ENCODE measurements around the gene PCYT1B.
"Not testable (repeated sequence)": the region's sequence is repeated elsewhere in the genome, so short reads cannot be mapped to it uniquely, and the experiment has no call there.

Gene PCYT1B

DNA sequence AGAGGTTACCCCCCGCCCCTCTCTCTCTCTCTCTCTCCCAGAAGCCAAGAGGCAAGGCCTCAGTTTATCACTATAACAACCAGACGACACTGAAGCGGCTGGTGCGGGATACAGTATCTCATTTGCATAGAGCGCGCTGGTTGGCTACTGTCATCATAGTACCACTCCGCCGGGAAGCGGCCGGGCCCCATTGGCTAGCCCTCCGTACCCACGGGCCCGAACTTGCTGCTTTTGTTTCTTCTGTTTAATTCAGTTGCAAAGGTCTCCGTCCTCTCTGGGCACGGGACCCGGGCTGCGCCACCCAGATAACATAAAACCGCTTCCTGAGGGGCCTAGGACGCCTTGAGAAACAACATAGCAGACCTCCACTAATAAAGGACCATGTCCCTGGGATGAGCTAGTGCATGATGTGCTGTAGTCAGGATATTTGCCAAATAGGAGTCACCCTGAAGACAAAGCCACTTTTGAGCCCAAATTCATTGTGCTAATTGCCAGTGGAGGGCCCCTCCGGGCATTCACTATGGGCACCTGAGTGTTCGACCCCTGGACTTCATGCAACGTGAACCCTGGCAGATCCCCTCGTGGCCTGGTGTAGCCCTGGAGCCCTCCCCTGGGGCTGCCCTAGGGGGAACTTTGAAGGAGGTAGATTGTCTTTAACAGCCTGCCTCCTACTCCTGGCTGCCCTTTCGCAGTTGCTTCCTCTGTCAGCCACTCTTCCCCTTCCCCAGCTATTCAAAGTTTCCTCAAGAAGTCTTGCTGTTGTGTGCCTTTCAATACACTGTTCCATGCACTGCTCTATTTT lies at the start of gene PCYT1B:
PCYT1B (minus strand) TSS at position 91 of the 802 bp plus-strand sequence. CDS start 242 bp downstream, outside the sequence.
- DNase-seq (ENCODE audit: low read depth in 2 of 2, low spot score in 1 of 2), result peak; percentile 13 to 14

DNA sequence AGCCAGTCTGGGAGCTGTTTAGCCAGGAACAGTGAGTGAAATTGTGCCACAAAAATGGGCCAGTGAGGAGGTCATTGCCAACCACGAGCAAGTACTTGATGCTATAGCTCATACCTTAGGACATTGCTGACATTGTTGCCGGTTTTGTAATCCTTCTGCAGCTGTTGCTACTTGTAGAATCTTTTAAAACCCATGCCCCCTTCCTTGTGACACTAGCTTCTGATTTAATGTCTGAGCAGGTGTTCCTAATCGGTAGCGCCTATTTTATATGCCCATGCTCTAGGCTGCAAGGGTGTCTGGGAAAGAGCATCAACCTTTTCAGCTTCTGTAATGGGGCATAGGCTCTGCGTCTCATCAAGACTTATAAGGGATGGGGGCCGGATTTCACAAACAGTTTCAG lies 49.1 kb upstream of the PCYT1B start:
- no peak for DNase-seq (ENCODE audit: low read depth in 2 of 2, low spot score in 1 of 2)

DNA sequence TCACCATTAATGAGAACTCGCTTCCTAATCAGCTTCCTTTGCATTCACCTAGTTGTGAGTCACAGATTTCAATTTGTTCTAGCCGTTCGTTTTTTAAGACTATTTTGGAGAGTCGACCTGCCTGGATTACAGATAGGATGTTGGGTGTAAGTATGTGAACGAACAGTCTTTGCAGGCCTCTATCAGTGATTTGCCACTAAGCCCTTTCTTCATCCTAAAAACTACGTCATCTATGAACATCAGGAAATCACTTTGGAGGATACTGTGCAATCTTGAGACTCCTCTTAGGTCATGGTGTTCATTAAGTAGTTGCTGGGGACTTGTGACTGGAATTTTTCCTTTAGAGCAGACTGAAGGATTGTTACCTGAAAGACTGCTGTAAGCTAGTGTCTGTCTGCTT lies 47.7 kb upstream of the PCYT1B start:
- no peak for DNase-seq (ENCODE audit: low read depth in 2 of 2, low spot score in 1 of 2)

DNA sequence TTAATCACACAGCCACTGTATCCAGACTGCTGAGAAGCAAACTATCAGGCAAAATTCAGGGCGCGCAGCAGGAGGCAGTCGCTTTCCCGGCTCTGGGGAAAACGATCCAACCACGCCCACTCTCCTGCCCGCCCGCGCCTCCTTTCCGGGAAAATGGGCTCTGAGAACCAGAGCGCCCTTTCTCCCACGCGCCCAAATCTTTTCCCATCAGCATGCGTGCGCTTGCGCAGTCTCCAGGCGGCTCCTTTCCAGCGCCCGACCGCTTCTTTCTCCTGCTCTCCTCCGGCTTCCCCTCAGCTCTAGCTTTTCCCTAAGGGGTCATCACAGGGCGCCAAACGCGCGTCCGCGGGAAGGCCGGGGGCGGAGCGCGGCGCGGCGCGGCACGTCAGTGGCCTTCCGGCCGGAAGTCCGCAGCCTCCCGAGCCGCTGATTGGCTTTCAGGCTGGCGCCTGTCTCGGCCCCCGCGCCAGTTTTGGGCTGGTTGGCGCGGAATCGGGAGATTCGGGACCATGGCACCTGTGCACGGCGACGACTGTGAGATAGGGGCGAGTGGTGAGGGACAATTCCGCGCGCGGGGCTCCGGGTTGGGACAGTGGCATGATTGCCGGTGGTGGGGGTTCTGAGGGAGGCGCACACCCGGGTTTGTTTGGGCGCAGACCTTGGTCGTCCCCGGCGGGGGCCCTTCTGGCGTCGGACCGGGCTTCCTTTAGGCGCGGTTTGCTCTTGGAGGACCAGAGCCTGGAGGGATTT lies 46.5 kb upstream of the PCYT1B start, which contains the start of gene POLA1:
POLA1 (plus strand) TSS at position 466 of the 750 bp plus-strand sequence; CDS start at position 510, 44 bp downstream.
- peak; percentile 3 to 21 for DNase-seq (ENCODE audit: low read depth in 2 of 2, low spot score in 1 of 2)

DNA sequence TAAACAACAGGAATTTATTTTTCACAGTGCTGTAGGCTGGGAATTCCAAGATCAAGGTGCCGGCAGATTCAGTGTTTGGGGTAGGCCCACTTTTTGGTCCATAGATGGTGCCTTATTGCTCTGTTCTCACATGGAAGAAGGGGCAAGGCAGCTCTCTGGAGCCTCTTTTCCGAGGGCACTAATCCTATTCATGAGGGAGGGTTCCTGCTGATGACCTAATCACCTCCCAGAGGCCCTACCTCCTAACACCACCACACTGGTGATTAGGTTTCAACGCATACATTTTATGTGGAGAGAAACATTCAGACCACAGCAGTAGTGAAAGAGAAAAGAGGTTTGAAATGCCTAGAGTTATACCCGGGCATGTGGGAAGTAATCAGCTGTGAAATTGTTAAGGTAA lies 45.2 kb upstream of the PCYT1B start:
- DNase-seq (ENCODE audit: low read depth in 2 of 2, low spot score in 1 of 2), result no peak

DNA sequence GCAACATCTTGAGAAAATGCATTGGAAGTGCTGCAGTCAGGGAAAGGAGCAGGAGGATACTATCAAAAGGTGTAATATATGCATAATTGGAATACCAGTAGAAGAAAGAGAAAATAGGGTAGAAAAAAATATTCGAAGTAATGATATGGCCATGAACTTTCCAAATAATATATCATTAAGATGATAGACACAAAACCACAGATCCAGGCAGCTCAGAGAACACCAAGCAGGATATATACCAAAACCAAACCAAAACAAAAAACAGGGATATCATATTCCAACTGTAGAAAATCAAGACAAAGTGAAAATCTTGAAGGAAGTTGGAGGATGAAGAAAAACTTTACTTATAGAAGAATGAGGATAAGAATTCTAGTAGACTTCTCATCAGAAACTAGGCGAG lies 36.9 kb upstream of the PCYT1B start:
- DNase-seq (ENCODE audit: low read depth in 2 of 2, low spot score in 1 of 2), result no peak

GRCh38 chrX:24682739-24683432 lies 35.7 kb upstream of the PCYT1B start:
- no peak for DNase-seq (ENCODE audit: low read depth in 2 of 2, low spot score in 1 of 2)

DNA sequence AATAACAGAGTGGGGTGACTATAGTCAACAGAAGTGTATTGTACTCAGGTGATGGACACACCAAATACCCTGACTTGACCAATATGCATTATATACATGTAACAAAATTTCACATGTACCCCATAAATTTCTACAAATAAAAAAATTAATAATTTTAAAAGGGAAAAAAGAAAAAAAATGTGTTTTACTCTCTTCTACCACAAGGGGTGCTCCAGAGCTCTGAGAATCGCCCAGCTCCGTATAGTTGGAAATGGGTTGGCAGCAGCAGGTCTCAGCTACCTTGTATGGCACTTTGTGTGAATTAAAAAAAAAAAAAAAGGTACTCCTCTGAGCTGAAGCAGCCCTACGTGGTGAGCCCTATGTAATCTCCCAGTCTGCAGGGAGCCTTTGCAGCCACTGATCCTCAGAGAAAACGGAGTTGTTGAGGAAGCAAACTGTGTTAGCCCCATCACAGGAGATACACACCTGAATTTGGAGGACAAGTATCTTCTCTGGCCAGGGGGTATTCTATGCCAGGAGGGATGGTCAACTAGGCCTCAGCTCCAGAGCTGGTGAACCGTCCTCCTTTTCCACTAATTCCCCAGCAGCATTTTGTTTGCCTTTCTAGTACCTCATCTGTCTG lies 29.4 kb upstream of the PCYT1B start:
- DNase-seq (ENCODE audit: low read depth in 2 of 2, low spot score in 1 of 2), result no peak

GRCh38 chrX:24673424-24673823 lies 26.3 kb upstream of the PCYT1B start:
- no peak for DNase-seq (ENCODE audit: low read depth in 2 of 2, low spot score in 1 of 2)

DNA sequence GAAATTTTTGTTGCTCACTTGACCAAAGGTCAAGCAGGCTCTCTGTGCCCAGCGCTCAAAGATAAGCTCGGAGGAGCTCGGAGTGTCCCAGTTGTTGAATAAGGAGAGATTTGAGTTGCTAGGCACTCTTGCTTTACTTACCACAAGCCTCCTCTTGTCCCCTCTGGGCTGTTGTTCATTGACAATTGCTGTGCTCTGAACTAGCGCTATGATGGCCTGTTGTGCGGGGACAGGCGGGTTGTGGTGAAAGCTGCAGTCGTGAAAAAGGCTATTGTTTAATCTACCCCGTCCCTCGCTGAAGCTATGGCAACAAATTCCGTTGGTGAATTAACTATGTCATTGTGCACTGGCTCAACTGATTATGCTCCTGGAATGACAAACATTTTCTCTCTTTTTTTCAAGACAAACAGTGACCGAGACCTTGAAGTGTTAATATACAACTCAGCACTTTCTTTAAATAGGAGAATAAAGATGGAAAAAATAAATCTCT lies 25.6 kb upstream of the PCYT1B start:
- DNase-seq (ENCODE audit: low read depth in 2 of 2, low spot score in 1 of 2), result no peak

GRCh38 chrX:24668111-24668510 lies 21.0 kb upstream of the PCYT1B start:
- no peak for DNase-seq (ENCODE audit: low read depth in 2 of 2, low spot score in 1 of 2)

- no peak for DNase-seq (ENCODE audit: low read depth in 2 of 2, low spot score in 1 of 2)
Measured at GRCh38 chrX:24662352-24662751, 15.2 kb upstream of the PCYT1B start.

GRCh38 chrX:24661292-24661691 lies 14.1 kb upstream of the PCYT1B start:
- no peak for DNase-seq (ENCODE audit: low read depth in 2 of 2, low spot score in 1 of 2)

DNA sequence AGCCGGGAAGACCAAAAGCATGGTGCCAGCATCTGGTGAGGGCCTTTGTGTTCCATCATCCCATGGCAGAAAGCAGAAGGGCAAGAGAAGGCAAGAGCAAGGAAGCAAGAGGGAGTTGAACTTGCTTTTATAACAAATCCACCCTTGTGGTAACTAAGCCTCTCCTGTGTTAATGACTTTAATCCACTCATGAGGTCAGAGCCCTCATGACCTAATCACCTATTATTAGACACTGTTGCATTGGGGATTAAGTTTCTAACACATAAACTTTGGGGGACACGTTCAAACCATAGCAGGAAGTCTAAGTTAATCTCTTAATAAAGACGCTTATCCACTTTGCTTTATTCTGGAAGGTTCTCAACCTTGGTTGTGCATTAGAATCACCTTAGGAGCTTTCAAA lies 12.5 kb upstream of the PCYT1B start:
- DNase-seq (ENCODE audit: low read depth in 2 of 2, low spot score in 1 of 2), result no peak

DNA sequence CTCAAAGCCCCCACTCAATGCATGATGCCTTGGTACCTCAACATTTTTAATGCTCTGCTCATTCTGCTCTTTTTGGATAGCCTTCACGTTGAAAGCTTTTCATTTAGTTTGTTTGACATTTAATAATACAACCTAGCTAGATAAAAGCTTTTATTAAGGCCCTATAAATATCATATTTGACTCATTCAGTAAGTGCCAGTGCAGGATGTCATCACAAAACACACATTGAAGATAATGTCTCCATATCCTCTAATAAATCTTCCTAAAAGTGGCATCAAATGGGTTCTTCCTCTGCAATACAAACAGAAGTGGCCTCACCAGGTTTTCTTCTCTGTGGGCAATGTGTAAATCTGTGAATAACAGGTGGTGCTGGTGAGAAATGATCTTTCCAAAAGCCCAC lies 12.0 kb upstream of the PCYT1B start:
- DNase-seq (ENCODE audit: low read depth in 2 of 2, low spot score in 1 of 2), result no peak

GRCh38 chrX:24658421-24658820 lies 11.3 kb upstream of the PCYT1B start:
- DNase-seq (ENCODE audit: low read depth in 2 of 2, low spot score in 1 of 2), result no peak

- no peak for DNase-seq (ENCODE audit: low read depth in 2 of 2, low spot score in 1 of 2)
Measured at GRCh38 chrX:24657671-24658386, 10.7 kb upstream of the PCYT1B start.

GRCh38 chrX:24655679-24656078 lies 8.5 kb upstream of the PCYT1B start:
- not testable (repeated sequence) for DNase-seq (ENCODE audit: low read depth in 2 of 2, low spot score in 1 of 2)

DNA sequence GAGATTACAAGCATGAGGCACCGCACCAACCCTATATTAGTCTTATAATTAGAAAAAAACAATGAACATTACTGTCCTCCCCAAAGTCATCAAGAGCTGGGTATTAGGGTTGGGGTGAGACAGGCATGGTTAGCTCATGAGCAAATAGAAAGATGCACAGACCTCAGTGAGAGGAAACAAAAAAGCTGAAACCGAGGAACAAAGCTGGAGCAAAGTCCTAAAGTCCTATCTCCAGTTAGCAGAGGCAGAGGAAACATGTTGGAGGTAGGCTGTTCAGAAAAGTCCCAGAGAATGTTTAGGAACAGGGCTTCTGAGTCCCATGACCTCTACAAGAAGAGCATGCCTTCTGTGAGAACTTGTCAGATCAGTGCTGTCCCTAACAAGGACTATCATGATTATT lies 4.6 kb upstream of the PCYT1B start:
- DNase-seq (ENCODE audit: low read depth in 2 of 2, low spot score in 1 of 2), result no peak

DNA sequence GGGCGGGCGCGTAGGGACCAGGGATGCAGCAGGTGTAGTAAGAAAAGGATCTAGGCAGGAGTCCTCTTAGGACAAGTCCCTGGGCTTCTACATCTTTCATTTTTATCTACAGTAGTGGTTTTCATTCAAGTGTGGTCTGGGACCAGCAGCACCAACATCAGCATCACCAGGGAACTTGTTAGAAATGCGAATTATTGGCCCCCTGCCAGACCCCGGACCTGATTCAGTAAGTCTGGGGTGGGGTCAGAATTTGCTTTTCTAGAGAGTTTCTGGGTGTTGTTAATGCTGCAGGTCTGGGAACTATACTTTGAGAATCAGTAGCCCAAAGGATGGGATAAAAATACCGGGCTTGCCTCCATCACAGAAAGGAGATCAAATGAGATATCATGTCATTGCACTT lies 1.3 kb upstream of the PCYT1B start:
- no peak for DNase-seq (ENCODE audit: low read depth in 2 of 2, low spot score in 1 of 2)
